OCI-LY1 (cell line): ENCODE data around the gene VPS37D.
"Not testable (repeated sequence)": the region's sequence is repeated elsewhere in the genome, so short reads cannot be mapped to it uniquely, and the experiment has no call there.

Experiments
- H2AFZ ChIP-seq: fragments of 200-600 bp; sonication (generic), shearing (Covaris generic); 2 replicates; pipeline ENCODE4 v1.6.0; 2014; ENCODE audit warnings: antibody characterized with exemption, mild to moderate bottlenecking, low read length
- H3F3A ChIP-seq: fragments of 200-600 bp; sonication (generic), shearing (Covaris generic); 2 replicates; pipeline ENCODE4 v1.6.0; 2014; ENCODE audit warnings: mild to moderate bottlenecking, antibody characterized with exemption, low read length, moderate library complexity; ENCODE audit not compliant: insufficient read depth
- H3K27ac ChIP-seq: fragments of 200-600 bp; sonication (generic); 2 replicates; pipeline ENCODE4 v1.5.1; 2014; ENCODE audit warnings: low read length, mixed run types, mild to moderate bottlenecking, low read depth; ENCODE audit not compliant: poor library complexity, severe bottlenecking
- H3K27me3 ChIP-seq: fragments of 200-600 bp; sonication (generic); 2 replicates; pipeline ENCODE4 v1.6.0; 2014; ENCODE audit warnings: antibody characterized with exemption, mild to moderate bottlenecking, low read length, moderate library complexity; ENCODE audit not compliant: insufficient read depth
- H3K36me3 ChIP-seq: fragments of 200-600 bp; sonication (generic); 2 replicates; pipeline ENCODE4 v1.6.1; 2014; ENCODE audit warnings: mild to moderate bottlenecking, antibody characterized with exemption, low read length, moderate library complexity, mixed read lengths; ENCODE audit not compliant: insufficient read depth
- H3K4me1 ChIP-seq: fragments of 200-600 bp; sonication (generic); 2 replicates; pipeline ENCODE4 v1.5.1; 2014; ENCODE audit warnings: mild to moderate bottlenecking, low read length, moderate library complexity; ENCODE audit not compliant: insufficient read depth, severe bottlenecking
- H3K4me2 ChIP-seq: fragments of 200-600 bp; sonication (generic), shearing (Covaris generic); 2 replicates; pipeline ENCODE4 v1.6.1; 2014; ENCODE audit warnings: low read length
- H3K4me3 ChIP-seq: fragments of 200-600 bp; sonication (generic); 2 replicates; pipeline ENCODE4 v1.5.1; 2014; ENCODE audit warnings: low read length, low read depth, mild to moderate bottlenecking, mixed read lengths; ENCODE audit not compliant: poor library complexity, severe bottlenecking
- H3K79me2 ChIP-seq: fragments of 200-600 bp; shearing (Covaris generic); 2 replicates; pipeline ENCODE4 v1.6.1; 2016; ENCODE audit warnings: mixed run types, low read length, mixed read lengths; ENCODE audit not compliant: insufficient read depth
- H3K9ac ChIP-seq: fragments of 200-600 bp; sonication (generic), shearing (Covaris generic); 2 replicates; pipeline ENCODE4 v1.6.1; 2014; ENCODE audit warnings: mild to moderate bottlenecking, low read length, mixed read lengths
- H3K9me2 ChIP-seq: fragments of 200-600 bp; sonication (generic), shearing (Covaris generic); 2 replicates; pipeline ENCODE4 v1.6.1; 2014; ENCODE audit warnings: low read depth, mild to moderate bottlenecking, low read length, mixed read lengths
- H3K9me3 ChIP-seq: fragments of 200-600 bp; shearing (Covaris generic); 2 replicates; pipeline ENCODE4 v1.6.1; 2014; ENCODE audit warnings: low read length, mixed read lengths
- H4K20me1 ChIP-seq: fragments of 200-600 bp; sonication (generic), shearing (Covaris generic); 2 replicates; pipeline ENCODE4 v1.6.0; 2016; ENCODE audit warnings: mild to moderate bottlenecking, low read length; ENCODE audit not compliant: insufficient read depth
- EZH2 ChIP-seq: fragments of 200-600 bp; sonication (generic), shearing (Covaris generic); IDR thresholded peaks from 2 replicates; pipeline ENCODE4 v1.8.0; 2017; ENCODE audit warnings: borderline replicate concordance, mixed run types, mild to moderate bottlenecking, antibody characterized with exemption, low read length, moderate library complexity, mixed read lengths
- TF ChIP-seq, protein P1 (sequence below): fragments of 200-600 bp; sonication (generic), shearing (Covaris generic); IDR thresholded peaks from 2 replicates; pipeline ENCODE4 v1.5.1; 2017; ENCODE audit warnings: mild to moderate bottlenecking, antibody characterized with exemption, low read length, moderate library complexity, mixed read lengths

Gene VPS37D

DNA sequence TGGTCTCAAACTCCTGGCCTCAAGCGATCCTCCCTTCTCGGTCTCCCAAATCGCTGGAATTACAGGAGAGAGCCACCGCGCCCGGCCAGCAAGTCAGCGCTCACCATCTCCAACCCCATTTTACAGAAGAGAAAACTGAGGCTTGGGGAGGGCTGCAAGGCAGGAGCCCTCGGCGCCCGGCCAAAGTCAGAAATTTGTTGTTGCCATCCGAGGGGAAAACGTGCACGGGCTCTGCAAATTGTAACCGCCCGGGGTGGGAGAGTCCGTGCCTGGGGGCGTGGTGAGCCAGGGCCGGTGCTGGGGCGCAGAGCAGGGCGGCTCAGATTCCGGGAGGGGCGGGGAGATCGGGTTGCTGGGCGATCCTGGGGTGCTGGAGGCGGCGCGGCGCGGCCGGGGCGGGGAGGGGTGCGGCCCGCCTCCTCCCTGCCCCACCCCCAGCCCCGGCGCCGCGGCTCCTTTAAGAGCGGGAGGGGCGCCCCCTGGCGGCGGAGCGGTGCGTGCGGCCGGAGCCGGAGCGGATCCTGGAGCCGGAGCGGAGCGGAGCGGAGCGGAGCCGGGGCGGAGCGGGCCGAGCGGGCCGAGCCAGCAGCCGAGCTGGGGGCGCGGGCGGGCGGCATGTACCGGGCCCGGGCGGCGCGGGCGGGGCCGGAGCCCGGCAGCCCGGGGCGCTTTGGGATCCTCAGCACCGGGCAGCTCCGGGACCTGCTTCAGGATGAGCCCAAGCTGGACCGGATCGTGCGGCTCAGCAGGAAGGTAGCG is at the start of gene VPS37D:
Gene VPS37D (plus strand): TSS at position 488 of the 759 bp plus-strand sequence. CDS start 128 bp downstream, at position 616.
- no peaks in the 10 kb centered on the region for H3F3A ChIP-seq
- TF ChIP-seq EZH2 = no peak
- TF ChIP-seq, protein P1, sequence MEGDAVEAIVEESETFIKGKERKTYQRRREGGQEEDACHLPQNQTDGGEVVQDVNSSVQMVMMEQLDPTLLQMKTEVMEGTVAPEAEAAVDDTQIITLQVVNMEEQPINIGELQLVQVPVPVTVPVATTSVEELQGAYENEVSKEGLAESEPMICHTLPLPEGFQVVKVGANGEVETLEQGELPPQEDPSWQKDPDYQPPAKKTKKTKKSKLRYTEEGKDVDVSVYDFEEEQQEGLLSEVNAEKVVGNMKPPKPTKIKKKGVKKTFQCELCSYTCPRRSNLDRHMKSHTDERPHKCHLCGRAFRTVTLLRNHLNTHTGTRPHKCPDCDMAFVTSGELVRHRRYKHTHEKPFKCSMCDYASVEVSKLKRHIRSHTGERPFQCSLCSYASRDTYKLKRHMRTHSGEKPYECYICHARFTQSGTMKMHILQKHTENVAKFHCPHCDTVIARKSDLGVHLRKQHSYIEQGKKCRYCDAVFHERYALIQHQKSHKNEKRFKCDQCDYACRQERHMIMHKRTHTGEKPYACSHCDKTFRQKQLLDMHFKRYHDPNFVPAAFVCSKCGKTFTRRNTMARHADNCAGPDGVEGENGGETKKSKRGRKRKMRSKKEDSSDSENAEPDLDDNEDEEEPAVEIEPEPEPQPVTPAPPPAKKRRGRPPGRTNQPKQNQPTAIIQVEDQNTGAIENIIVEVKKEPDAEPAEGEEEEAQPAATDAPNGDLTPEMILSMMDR = peak; percentile 76
- H3K9me2 ChIP-seq = no peaks in the 10 kb centered on the region
- peak within 1 kb of the TSS; percentile 62; the same call in 1 of the 2 replicates for H2AFZ ChIP-seq
- no peaks in the 10 kb centered on the region; the same call in 1 of the 2 replicates for H3K36me3 ChIP-seq
- peak within 1 kb of the TSS; percentile 63 for H3K9ac ChIP-seq
- peak within 1 kb of the TSS; percentile 85 for H3K4me2 ChIP-seq
- no peaks in the 10 kb centered on the region for H4K20me1 ChIP-seq
- peak within 1 kb of the TSS; percentile 63 for H3K4me3 ChIP-seq
- H3K4me1 ChIP-seq = peaks cover 11% of the 10 kb centered on the region
- no peak within 1 kb of the TSS for H3K27ac ChIP-seq
- H3K79me2 ChIP-seq = no peaks in the 10 kb centered on the region
- H3K9me3 ChIP-seq = peaks cover 7% of the 10 kb centered on the region
- H3K27me3 ChIP-seq = peaks cover 8% of the 10 kb centered on the region; the same call in 1 of the 2 replicates

DNA sequence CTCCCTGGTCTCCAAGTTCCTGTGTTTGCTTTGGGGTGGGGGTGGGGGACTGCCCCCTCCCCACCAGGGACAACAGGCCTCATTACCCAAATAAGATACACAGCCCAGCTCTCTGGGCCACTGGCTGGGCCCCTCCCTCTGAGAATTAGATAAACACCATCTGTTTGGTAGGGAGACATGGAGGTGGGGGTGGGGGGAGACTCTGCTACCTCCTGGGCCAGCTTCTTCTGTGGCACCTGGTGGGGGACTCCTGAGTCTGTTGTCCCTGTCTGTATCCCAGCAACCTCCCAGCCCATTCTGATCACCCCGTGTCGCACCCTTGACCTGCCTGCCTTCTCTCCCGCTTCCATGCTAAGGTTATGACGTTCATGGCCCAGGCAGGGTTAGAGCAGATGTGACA is 49.1 kb upstream of the VPS37D start:
- Histone ChIP-seq H3K4me3 (no peak overlapping the region), H3K4me1 (no peaks in the 10 kb centered on the region), H3K79me2 (no peaks in the 10 kb centered on the region), H3K9me2 (no peaks in the 10 kb centered on the region), H3F3A (no peaks in the 10 kb centered on the region), H3K27ac (no peak overlapping the region), H4K20me1 (no peaks in the 10 kb centered on the region), H3K9me3 (no peaks in the 10 kb centered on the region), H2AFZ (no peak overlapping the region), H3K9ac (no peak overlapping the region), H3K27me3 (peaks cover 14% of the 10 kb centered on the region), H3K36me3 (no peaks in the 10 kb centered on the region), H3K4me2 (no peak overlapping the region)
- no peak for TF ChIP-seq EZH2
- TF ChIP-seq, protein P1 = no peak

- not testable (repeated sequence) for H3K9me2 ChIP-seq, H3K4me2 ChIP-seq, H4K20me1 ChIP-seq, H3K9me3 ChIP-seq, H3K27me3 ChIP-seq, H2AFZ ChIP-seq, H3F3A ChIP-seq, H3K79me2 ChIP-seq, H3K27ac ChIP-seq, H3K4me3 ChIP-seq, H3K4me1 ChIP-seq, H3K9ac ChIP-seq, H3K36me3 ChIP-seq
Measured at GRCh38 chr7:73619394-73619793, 48.2 kb upstream of the VPS37D start.
